Kasumi-1 (cell line): ENCODE results near the gene FAM174B.
"Not testable (repeated sequence)": the region's sequence is repeated elsewhere in the genome, so short reads cannot be mapped to it uniquely, and the experiment has no call there.

Source experiments
- DNase-seq, 2 experiments: peaks; one replicate each; lab custom pipeline; 2025; lab: John Stamatoyannopoulos, UW

Gene FAM174B

DNA sequence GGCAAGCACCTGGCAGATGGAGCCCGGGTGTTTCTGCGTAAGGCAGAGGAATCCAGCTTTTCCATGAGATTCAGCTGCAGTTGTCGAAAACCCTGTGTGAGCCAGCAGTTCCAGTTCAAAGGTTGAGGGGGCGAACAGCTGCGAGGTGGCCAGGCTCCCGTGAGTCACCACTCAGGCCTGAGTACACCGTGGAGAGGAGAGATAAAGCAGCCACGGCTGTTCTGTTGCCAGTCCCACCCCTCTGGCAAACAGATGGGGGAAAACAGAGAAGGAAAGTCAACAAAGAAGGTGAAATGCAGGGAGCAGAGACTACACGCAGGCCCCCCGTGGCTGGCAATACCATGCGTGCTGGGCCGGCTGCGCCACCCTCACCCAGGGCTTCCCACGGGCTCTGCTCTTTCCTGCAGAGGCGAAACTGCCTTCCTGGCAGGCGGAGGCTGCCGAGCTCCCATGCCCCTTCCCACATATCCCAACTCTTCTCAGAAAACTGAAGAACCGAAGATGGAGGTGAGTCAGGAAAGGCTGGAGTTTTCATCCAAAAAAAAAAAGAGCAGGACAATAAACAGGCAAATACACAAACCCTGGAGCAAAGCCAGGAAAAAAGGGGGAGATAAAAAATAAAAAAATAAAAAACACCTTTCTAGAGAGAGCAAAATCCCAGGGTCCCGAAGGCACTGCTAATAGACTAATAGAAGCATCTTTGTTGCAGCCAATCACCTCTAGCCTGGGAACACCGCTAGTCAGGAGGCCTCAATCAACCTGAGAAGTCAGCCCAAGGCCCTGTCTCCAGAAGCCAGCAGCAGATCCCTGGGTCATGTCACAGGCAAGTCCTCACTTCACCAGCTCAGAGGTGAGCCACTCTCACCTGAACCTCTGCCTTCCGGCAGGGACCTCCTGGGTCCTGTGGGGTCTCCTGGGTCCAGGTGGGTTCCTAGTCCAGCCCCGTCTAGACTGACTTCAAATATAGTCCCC, 37.7 kb downstream of the FAM174B start:
- no peak for DNase-seq

DNA sequence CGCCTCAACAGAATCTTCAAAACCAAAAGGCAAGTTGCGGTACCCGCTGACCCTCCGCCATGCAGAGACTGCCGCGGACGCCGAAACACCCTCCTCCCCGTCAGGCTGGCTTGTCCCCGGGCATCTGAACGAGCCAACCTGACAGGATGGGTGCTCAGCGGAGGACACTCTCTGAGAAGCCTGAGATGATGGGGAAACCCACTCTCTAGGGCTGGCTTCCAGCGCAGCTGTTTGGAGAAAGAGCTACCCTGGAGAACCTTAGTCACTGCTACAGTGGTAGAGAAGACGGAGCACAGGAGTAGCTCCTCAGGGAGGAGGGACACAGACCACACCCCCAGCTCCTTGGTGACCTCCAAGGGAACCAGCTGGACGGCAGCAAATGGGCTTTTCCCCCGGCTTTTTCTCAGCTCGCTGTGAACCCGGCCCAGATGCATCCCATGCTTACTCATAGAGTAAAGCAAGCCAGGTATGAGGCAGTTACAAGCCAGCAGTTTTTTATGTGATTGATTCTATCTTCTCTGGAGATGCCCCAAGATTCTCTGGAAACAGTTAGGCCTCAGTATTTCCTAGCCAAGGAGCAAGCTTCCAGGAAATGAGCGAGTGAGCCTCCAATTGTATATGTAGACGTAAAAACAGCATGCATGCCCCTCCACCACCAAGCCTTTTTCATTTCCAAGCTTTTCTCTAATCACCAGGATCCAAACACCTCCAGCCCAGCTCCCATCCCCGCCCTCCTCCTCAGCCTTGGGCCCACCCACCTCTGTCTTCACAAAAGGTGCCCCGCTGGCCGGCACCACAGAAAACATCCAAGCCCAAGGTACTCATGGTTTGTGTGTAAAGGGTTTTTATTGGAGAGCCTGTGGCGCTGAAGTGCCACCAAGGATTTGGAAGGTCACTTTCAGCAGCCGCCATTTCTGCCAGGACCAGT, 38.7 kb downstream of the FAM174B start:
- DNase-seq, result no peak

GRCh38 chr15:92614791-92615785, 40.5 kb downstream of the FAM174B start:
- no peak for DNase-seq

- no peak for DNase-seq
These were observed 41.3 kb downstream of the FAM174B start for GRCh38 chr15:92614301-92614700.

DNA sequence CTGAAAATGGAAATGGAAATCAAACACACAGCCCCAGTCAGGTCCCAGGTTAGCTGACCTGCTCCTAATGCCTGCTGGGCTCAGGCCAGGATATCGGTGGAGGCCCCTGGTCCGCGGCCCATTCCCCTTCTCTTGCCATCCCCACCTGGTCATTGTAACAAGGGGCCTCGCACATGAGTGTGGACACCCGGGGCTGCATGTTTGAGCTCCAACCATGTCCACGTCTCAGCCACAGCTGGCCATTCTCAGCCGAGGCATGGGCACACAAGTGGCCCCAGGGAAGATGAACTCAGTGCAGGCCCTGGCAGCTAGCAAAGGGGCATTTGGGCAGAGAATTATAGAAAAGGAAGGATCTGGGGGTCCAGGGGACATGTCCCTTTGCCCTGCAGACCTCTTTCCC, 41.7 kb downstream of the FAM174B start:
- no peak for DNase-seq

DNA sequence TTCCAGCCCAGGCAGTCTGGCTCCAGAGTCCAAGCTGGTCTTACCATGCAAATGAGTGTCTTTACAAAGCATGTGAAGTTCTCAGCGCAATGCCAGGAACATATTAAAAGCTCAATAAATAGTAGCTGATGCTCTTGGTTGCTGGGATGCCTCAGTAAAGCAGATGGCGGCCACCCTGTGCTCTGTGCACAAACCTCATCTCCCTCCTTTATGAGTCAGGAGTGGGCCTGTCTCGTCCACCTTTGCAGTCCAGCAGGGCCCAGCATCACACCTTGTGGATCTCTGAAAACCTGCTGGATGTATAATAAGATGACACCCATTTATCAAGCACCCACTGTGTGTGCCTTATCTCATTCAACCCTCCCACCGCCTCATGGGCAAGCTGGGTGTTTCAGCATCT, 42.7 kb downstream of the FAM174B start:
- no peak for DNase-seq

DNA sequence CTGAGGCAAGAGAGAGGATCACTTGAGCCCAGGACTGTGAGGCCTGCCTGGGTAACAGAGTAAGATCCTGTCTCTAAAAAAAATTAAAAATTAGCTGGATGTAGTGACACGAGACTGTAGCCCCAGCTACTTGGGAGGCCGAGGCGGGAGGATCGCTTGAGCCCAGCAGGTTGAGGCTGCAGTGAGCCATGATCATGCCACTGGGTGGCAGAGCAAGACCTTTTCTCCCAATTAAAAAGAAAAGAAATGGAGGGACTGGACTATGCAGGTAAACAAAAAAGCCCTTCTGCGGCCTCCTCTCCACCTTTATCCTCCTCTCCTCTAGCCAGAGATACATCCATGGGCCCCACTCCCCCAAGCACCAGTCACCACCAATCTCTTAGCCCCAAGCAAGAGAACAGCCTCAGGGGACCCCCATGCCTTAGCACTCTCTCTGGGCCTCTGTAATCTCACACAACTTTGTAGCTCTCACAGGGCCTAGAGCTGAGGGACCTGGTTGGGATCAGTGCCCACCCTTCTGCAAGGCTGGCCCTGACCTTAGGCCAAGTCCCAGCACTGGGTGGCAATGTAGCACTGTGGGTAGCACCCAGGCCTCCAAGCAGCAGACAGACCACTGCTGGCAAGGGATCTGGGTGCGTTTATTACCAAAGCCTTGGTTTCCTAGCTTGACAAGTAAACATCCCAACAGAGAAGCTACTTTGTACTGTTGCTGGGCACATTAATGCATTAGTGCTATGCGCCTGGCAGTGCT, 43.4 kb downstream of the FAM174B start:
- DNase-seq, result no peak

GRCh38 chr15:92611150-92611549, 44.4 kb downstream of the FAM174B start:
- no peak for DNase-seq

- DNase-seq, result no peak
These were observed 45.5 kb downstream of the FAM174B start for GRCh38 chr15:92610101-92610520.

DNA sequence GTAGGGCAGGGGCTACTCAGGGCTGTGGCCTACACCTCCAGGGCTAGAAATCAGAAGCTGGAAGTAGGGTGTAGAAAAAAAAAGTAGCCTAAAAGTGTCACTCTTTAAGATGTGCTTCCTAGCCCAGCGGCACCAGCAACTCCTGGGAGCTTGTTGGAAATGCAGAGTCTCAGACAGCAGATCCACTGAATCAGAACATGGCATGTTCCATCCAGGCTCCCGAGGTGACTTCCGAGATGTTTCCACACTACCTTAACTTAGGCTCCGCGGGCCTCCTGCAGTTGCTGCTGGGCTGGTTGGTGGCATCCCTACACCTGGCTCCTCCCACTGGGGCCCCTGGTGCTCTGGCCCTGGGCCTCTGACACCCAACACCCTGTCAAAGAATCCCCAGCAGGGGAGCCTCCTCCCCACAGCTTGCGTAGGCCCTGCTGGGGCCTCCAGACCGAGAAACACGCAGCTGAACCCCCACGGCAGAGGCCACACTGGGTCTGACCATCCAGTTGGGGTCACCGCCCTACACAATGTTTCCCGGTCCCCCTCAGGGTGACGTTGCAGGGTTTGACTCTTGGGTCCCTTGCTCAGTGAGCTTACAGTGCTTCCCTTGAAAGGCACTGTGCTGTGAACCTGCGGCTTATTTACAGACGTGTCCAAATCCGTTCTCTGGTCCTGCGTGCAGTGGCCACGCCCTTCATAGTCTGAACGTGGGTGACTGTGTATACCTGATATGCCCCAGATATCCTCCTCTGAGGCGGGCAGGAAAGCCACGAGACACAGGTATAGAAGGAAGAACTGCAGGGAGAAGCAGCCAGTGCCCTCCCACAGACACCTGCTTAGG, 46.5 kb downstream of the FAM174B start:
- no peak for DNase-seq

DNA sequence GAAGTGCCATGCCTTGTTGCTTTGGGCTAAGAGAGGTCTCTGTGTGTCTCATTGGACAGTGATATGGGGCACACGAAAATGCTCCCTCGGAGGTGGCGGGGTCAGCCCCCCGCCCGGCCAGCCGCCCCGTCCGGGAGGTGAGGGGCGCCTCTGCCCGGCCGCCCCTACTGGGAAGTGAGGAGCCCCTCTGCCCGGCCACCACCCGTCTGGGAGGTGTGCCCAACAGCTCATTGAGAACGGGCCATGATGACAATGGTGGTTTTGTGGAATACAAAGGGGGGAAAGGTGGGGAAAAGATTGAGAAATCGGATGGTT, 48.8 kb downstream of the FAM174B start:
- DNase-seq, result not testable (repeated sequence)

DNA sequence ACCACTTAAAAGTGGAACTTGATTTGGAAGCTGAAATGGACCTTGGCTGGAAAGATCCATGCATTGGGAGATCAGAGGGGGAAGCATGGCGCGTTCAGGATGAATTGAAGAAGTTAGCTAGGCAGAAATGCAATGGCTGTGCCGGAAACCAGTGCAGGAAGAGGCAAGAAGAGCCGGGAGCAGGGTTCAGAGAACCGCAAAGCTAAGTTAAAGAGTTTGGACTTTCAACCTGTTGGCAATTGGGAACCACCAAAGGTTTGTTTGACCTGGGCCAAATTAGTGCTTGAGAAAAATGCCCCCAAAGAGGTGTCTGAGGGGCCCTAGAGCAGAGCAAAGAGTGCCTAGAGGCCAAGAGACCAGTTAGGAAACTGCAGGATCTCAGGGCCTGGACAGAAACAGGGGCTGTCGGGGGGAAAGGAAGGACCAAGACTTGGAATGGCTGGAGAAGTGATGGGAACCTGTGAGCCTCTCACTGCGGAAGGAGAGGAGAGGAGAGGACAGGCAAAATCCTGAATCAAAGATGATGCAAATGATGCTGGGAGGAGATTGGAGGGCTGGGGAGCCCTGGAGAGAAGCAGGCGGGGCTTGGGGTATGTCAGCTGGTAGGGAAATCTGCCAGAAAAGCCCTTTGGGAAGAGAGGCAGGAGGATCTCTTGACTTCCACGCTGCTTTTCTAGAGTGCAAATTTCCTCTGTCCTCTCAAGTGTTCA, 49.3 kb downstream of the FAM174B start:
- DNase-seq, result no peak

GRCh38 chr15:92605225-92605944, 50.2 kb downstream of the FAM174B start:
- no peak for DNase-seq

GRCh38 chr15:92603743-92604470, 51.7 kb downstream of the FAM174B start:
- DNase-seq, result no peak

DNA sequence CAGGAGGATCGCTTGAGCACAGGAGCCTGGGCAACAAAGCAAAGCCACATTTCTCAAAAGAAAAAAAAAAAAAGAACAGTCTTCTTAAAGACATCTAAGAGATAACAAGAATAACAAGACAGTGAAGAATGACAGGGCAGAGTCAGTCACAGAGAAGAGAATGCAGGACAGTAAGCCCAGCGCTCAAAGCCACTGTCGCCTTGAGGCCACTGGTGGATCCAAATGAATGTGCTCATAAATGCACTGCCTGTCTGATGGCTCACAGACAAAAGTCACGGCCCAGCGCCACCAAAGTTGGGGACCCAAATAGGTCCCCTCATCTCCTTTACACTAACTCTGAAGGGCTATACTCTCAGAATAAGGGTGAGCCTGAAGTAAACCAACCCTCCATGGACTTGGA, 52.3 kb downstream of the FAM174B start:
- no peak for DNase-seq

DNA sequence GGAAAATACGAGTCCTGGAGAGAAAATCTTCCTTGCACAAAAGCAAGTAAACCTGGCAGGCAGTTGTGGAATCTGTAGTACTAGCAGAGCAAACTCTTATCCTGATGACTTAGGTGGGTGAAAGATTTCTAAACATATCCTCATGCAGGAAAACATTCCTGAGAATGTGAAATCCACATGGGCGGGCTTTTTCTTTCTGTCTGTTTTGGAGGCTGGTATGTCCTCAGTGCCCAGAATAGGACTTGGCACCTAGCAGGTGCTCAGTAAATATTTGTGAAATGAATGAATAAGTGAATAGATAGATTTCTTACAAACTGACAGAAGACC, 53.3 kb downstream of the FAM174B start:
- DNase-seq, result no peak

DNA sequence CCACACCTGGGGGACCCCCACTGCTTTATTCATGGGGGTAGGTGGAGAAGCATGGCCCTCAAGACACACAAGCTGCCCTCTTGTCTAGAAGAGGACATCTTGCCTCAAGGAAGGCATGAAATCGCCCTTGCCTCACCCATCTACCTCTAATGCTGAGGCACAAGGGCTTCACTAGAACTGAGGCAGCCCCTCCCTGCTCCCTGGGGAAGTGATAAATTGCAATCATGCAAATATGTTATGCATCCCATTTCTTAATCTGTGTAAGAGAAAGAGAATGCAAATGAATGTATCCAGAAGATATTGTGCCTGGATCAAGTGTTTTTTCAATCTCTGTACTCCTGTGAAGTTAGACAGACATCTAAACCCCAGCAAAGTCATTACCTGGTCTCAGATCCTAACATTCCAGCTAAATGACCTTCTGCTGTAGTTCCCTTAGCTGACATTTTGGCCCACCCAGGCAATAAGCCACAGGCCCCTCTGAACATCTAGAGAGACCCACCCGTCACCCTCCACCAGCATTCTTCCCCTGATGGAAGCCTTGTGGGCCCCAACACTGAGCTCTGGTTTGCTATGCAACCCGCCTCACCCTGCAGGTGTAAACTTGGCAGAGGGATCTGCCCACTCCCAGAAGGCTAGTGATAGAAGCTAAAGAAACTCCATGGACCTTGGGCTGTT, 53.8 kb downstream of the FAM174B start:
- no peak for DNase-seq

DNA sequence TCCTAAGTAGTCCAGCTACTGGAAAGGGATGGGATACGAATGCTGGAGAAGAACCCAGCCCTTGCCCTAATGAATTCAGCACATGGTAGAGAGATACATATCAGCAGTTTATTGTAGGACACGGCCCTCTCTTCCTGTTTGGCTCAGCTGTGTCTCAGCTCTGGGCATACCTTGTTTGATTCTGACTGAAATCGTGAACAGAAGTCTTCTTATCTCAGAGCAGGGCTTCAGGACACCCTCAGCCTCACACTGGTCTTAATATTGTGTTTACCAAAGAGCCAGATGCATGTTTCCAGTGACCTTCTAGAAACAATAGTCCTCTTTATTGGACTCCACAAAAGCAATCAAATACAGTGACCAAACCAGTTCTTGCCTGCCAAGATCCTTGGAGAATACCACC, 54.7 kb downstream of the FAM174B start:
- no peak for DNase-seq
